GM12864 (cell line): ENCODE results near the gene EED.
"Not testable (repeated sequence)": the region's sequence is repeated elsewhere in the genome, so short reads cannot be mapped to it uniquely, and the experiment has no call there.

Experiments used
- DNase-seq: peaks from one replicate; pipeline ENCODE4 v3.0.0-alpha.2; 2011; ENCODE audit warnings: low read depth
- H3K4me3 ChIP-seq: 2 replicates; pipeline ENCODE4 v1.5.1; 2011; ENCODE audit warnings: mild to moderate bottlenecking, low read depth, low read length, control low read depth
- CTCF ChIP-seq: IDR thresholded peaks from 2 replicates; pipeline ENCODE4 v1.5.1; 2011; ENCODE audit warnings: low read depth, mild to moderate bottlenecking, moderate library complexity, low read length, control low read depth, inconsistent platforms; ENCODE audit errors: missing control alignments

The EED gene

GRCh38 chr11:86291466-86292262, 47.1 kb downstream of the EED start:
- DNase-seq: no peak
- TF ChIP-seq CTCF: peak; percentile 75
- H3K4me3 ChIP-seq: no peak overlapping the region

- DNase-seq: no peak
- no peak for TF ChIP-seq CTCF
- H3K4me3 ChIP-seq: no peak overlapping the region
These were observed 48.5 kb downstream of the EED start for GRCh38 chr11:86292912-86293616.

GRCh38 chr11:86294026-86294425, 49.5 kb downstream of the EED start:
- H3K4me3 ChIP-seq: no peak overlapping the region
- TF ChIP-seq CTCF: no peak
- DNase-seq: no peak

- H3K4me3 ChIP-seq: peak overlapping the region; percentile 84
- DNase-seq: no peak
- no peak for TF ChIP-seq CTCF
These were observed 57.2 kb downstream of the EED start for GRCh38 chr11:86301742-86302091.

- peak; percentile 88 for DNase-seq
- peak within 1 kb of the TSS; percentile 84 for H3K4me3 ChIP-seq
- TF ChIP-seq CTCF: no peak
These were observed 57.7 kb downstream of the EED start, which contains the start of gene HIKESHI for GRCh38 chr11:86302092-86302793. Gene HIKESHI (plus strand): TSS chr11:86302240. CDS start chr11:86302449, 209 bp downstream.

GRCh38 chr11:86303257-86303656, 58.7 kb downstream of the EED start:
- DNase-seq: no peak
- peak overlapping the region; percentile 84 for H3K4me3 ChIP-seq
- no peak for TF ChIP-seq CTCF

- not testable (repeated sequence) for H3K4me3 ChIP-seq, DNase-seq
These were observed 64.2 kb downstream of the EED start for GRCh38 chr11:86308710-86309109.
